ENCODE data around the gene CRIM1.

The CRIM1 gene

GRCh38 chr2:36369163-36369562 lies 13.6 kb downstream of the CRIM1 start:
- no peak for TF ChIP-seq POLR2AphosphoS5 (IDR thresholded peaks at IDR 0.05; ENCODE audit: low read depth, low read length)
- no peak for TF ChIP-seq TAF1 (IDR thresholded peaks at IDR 0.05; ENCODE audit: borderline replicate concordance, insufficient read depth, low read length)
- TF ChIP-seq REST (IDR thresholded peaks at IDR 0.05; ENCODE audit: insufficient read depth in 1 of 2, low read depth in 2 of 2, low read length in 2 of 2) = no peak
- TF ChIP-seq SIN3A (IDR thresholded peaks at IDR 0.05; ENCODE audit: borderline replicate concordance, insufficient read depth, low read length) = no peak
- TF ChIP-seq FOXP2 (optimal IDR thresholded peaks at IDR 0.05; ENCODE audit: borderline replicate concordance, extremely low read depth, extremely low read length, insufficient read depth) = no peak

GRCh38 chr2:36369716-36370115 lies 14.1 kb downstream of the CRIM1 start:
- TF ChIP-seq TAF1 (IDR thresholded peaks at IDR 0.05; ENCODE audit: borderline replicate concordance, insufficient read depth, low read length) (no peak), POLR2AphosphoS5 (IDR thresholded peaks at IDR 0.05; ENCODE audit: low read depth, low read length) (no peak), REST (IDR thresholded peaks at IDR 0.05; ENCODE audit: insufficient read depth in 1 of 2, low read depth in 2 of 2, low read length in 2 of 2) (no peak), SIN3A (IDR thresholded peaks at IDR 0.05; ENCODE audit: borderline replicate concordance, insufficient read depth, low read length) (no peak)

GRCh38 chr2:36370281-36370680 lies 14.7 kb downstream of the CRIM1 start:
- no peak for TF ChIP-seq REST (IDR thresholded peaks at IDR 0.05; ENCODE audit: insufficient read depth in 1 of 2, low read depth in 2 of 2, low read length in 2 of 2)

- TF ChIP-seq SIN3A (IDR thresholded peaks at IDR 0.05; ENCODE audit: borderline replicate concordance, insufficient read depth, low read length) (no peak), FOXP2 (optimal IDR thresholded peaks at IDR 0.05; ENCODE audit: borderline replicate concordance, extremely low read depth, extremely low read length, insufficient read depth) (no peak), TAF1 (IDR thresholded peaks at IDR 0.05; ENCODE audit: borderline replicate concordance, insufficient read depth, low read length) (no peak), POLR2AphosphoS5 (IDR thresholded peaks at IDR 0.05; ENCODE audit: low read depth, low read length) (no peak), REST (IDR thresholded peaks at IDR 0.05; ENCODE audit: insufficient read depth in 1 of 2, low read depth in 2 of 2, low read length in 2 of 2) (no peak)
These were observed 15.7 kb downstream of the CRIM1 start for GRCh38 chr2:36371070-36371874.

GRCh38 chr2:36371928-36372391 lies 16.4 kb downstream of the CRIM1 start:
- TF ChIP-seq SIN3A (IDR thresholded peaks at IDR 0.05; ENCODE audit: borderline replicate concordance, insufficient read depth, low read length) (no peak), REST (IDR thresholded peaks at IDR 0.05; ENCODE audit: insufficient read depth in 1 of 2, low read depth in 2 of 2, low read length in 2 of 2) (no peak), FOXP2 (optimal IDR thresholded peaks at IDR 0.05; ENCODE audit: borderline replicate concordance, extremely low read depth, extremely low read length, insufficient read depth) (no peak), TAF1 (IDR thresholded peaks at IDR 0.05; ENCODE audit: borderline replicate concordance, insufficient read depth, low read length) (no peak), POLR2AphosphoS5 (IDR thresholded peaks at IDR 0.05; ENCODE audit: low read depth, low read length) (no peak)
